B cell (primary cell): ENCODE measurements around the gene DHRS11. TPM values are rescaled to one million over a fixed set of nuclear protein-coding genes. Genes with fewer than 3 reads are reported as not detected.

Source experiments
- polyA plus RNA-seq: library from polyadenylated mRNA; depleted of rRNA; stranded (reverse); fragments of >200 nt; gene quantifications from 2 replicates; pipeline ENCODE4 v1.2.3, GENCODE V29; 2012
- total RNA-seq, 2 donors: library from RNA; stranded (reverse); fragments of 120-200 nt in 1 of 2; gene quantifications; 1 replicate in 1 of 2; 2 replicates in 1 of 2; pipeline versions ENCODE4 v1.2.3 to v1.2.4, GENCODE V29; 2013 to 2022

DHRS11 gene
- total and polyA plus RNA-seq, 2 donors (not counting 1 experiment from before 2014, with no cell fraction given): 4.3 to 8.2 TPM

Other genes starting within 250 kb of the DHRS11 start
- gene TBC1D3H, start 203.4 kb upstream of the DHRS11 start, total RNA-seq: not detected in 2 replicates
- gene TBC1D3H, start 203.4 kb upstream of the DHRS11 start, polyA plus RNA-seq: not detected in 2 replicates
- gene ZNHIT3, start 105.2 kb upstream of the DHRS11 start, total RNA-seq: 50.5 and 53.3 TPM in 2 replicates
- gene ZNHIT3, start 105.2 kb upstream of the DHRS11 start, polyA plus RNA-seq: 36.5 and 41.7 TPM in 2 replicates
- gene MYO19, start 57.0 kb upstream of the DHRS11 start, total RNA-seq: 65.7 and 76.8 TPM in 2 replicates
- gene MYO19, start 57.0 kb upstream of the DHRS11 start, polyA plus RNA-seq: 87.1 and 88.7 TPM in 2 replicates
- gene PIGW, start 56.9 kb upstream of the DHRS11 start, total RNA-seq: 5.9 and 6.3 TPM in 2 replicates
- 4.4 and 6.8 TPM in 2 replicates for gene PIGW, start 56.9 kb upstream of the DHRS11 start, polyA plus RNA-seq
- 137 and 155 TPM in 2 replicates for gene GGNBP2, start 47.0 kb upstream of the DHRS11 start, total RNA-seq
- gene GGNBP2, start 47.0 kb upstream of the DHRS11 start, polyA plus RNA-seq: 107 and 167 TPM in 2 replicates
- gene MRM1, start 9.7 kb downstream of the DHRS11 start, total RNA-seq: 13.5 and 14.4 TPM in 2 replicates
- 6.7 and 9.1 TPM in 2 replicates for gene MRM1, start 9.7 kb downstream of the DHRS11 start, polyA plus RNA-seq